H1 (cell line): Measurements from ENCODE around the gene TLR2. TPM values are rescaled to one million over a fixed set of nuclear protein-coding genes. Genes with fewer than 3 reads are reported as not detected.

ENCODE experiments used
- polyA plus RNA-seq, 7 experiments: library from polyadenylated mRNA; depleted of rRNA in 3 of 7; stranded (reverse) in 5 of 7; unstranded in 2 of 7; fragments of >200 nt in 5 of 7; fragments of 200-250 nt in 2 of 7; gene quantifications; 1 replicate in 5 of 7; 2 replicates in 1 of 7; 4 replicates in 1 of 7; pipeline versions ENCODE4 v1.2.1 to v1.2.3, GENCODE V29; 2011 to 2013; ENCODE audit warnings: missing spikeins in 2 of 7, mixed read lengths in 2 of 7
- total RNA-seq: library from RNA; stranded (reverse); fragmentation: NEBNext Ultra II Directional; extraction: Animal tissue kit (Norgen Biotek cat#: 25700); gene quantifications from 2 replicates; pipeline ENCODE4 v1.2.1, GENCODE V29; 2021

Gene TLR2
- total and polyA plus RNA-seq, 2 of the 8 experiments (the other 6 are each of a cell fraction or from before 2014, with no cell fraction given): 1.3 TPM

Other genes starting within 250 kb of the TLR2 start
- 25.3 and 26.1 TPM in 2 replicates for gene TMEM131L, start 217.9 kb upstream of the TLR2 start, total RNA-seq
- 11.2 and 14.3 TPM in 2 replicates for gene TMEM131L, start 217.9 kb upstream of the TLR2 start, polyA plus RNA-seq (2011; rRNA removed)
- gene RNF175, start 75.7 kb downstream of the TLR2 start, total RNA-seq: 7.3 and 7.9 TPM in 2 replicates
- 4.7 and 9.8 TPM in 2 replicates for gene RNF175, start 75.7 kb downstream of the TLR2 start, polyA plus RNA-seq (2011; rRNA removed)
- gene SFRP2, start 104.8 kb downstream of the TLR2 start, total RNA-seq: 342 and 354 TPM in 2 replicates
- gene SFRP2, start 104.8 kb downstream of the TLR2 start, polyA plus RNA-seq (2011; rRNA removed): 108 and 177 TPM in 2 replicates